SH-SY5Y (cell line): ENCODE measurements around the gene CARD9.

Experiments used
- GATA2 ChIP-seq: IDR thresholded peaks from 2 replicates; pipeline ENCODE4 v1.6.1; 2011; ENCODE audit warnings: mild to moderate bottlenecking, low read depth, low read length
- GATA3 ChIP-seq: IDR thresholded peaks from 2 replicates; pipeline ENCODE4 v1.6.1; 2011; ENCODE audit warnings: low read depth, mild to moderate bottlenecking, low read length, moderate library complexity

- no peak for TF ChIP-seq GATA2
- no peak for TF ChIP-seq GATA3
Observed at GRCh38 chr9:136416427-136416826, 43.0 kb upstream of the CARD9 start.
